HG03354 (cell line): ENCODE measurements around the gene ZNF749.
"Not testable (repeated sequence)": the region's sequence is repeated elsewhere in the genome, so short reads cannot be mapped to it uniquely, and the experiment has no call there.

ENCODE experiments used
- ATAC-seq: cut with Tn5 transposase; IDR thresholded peaks from one replicate; pipeline ENCODE4 v1.9.1; 2021; ENCODE audit warnings: mild to moderate bottlenecking; ENCODE audit not compliant: unreplicated experiment, poor library complexity, severe bottlenecking

ZNF749 gene

GRCh38 chr19:57452307-57452706, 17.2 kb downstream of the ZNF749 start:
- ATAC-seq = no peak

- ATAC-seq = no peak
Observed at GRCh38 chr19:57465680-57466381, 30.7 kb downstream of the ZNF749 start.

- no peak for ATAC-seq
Observed at GRCh38 chr19:57466489-57466888, 31.4 kb downstream of the ZNF749 start.

GRCh38 chr19:57473646-57474045, 38.5 kb downstream of the ZNF749 start:
- ATAC-seq = no peak

GRCh38 chr19:57477191-57478008, 42.3 kb downstream of the ZNF749 start, which contains the start of gene ZNF772:
TSS of gene ZNF772 (minus strand) at chr19:57477566. CDS start at chr19:57477309, 257 bp downstream.
- ATAC-seq = peak; percentile 99

- peak; percentile 98 for ATAC-seq
Observed at GRCh38 chr19:57487477-57488298, 52.6 kb downstream of the ZNF749 start, which contains the start of gene ZNF419. TSS of gene ZNF419 (plus strand) at chr19:57487750. CDS start at chr19:57487951, 201 bp downstream.

GRCh38 chr19:57488299-57488644, 53.1 kb downstream of the ZNF749 start:
- not testable (repeated sequence) for ATAC-seq
